Neural crest cell (in vitro differentiated cells): ENCODE results near the gene PRPF18. TPM values are rescaled to one million over a fixed set of nuclear protein-coding genes. Genes with fewer than 3 reads are reported as not detected.

Experiments used
- DNase-seq: peaks from one replicate; pipeline ENCODE4 v3.0.0; 2021; ENCODE audit warnings: low read depth, mixed read lengths, low spot score
- H3K27ac Mint-ChIP-seq: one replicate; pipeline ENCODE4 v1.8.0; 2021; ENCODE audit warnings: mild to moderate bottlenecking, mixed read lengths; ENCODE audit not compliant: unreplicated experiment
- H3K27me3 Mint-ChIP-seq: 2 replicates; pipeline ENCODE4 v1.8.0; 2021; ENCODE audit warnings: low read depth, mild to moderate bottlenecking, mixed read lengths
- H3K36me3 Mint-ChIP-seq: 2 replicates; pipeline ENCODE4 v1.8.0; 2021; ENCODE audit warnings: low read depth, mild to moderate bottlenecking, mixed read lengths
- H3K4me1 Mint-ChIP-seq: 2 replicates; pipeline ENCODE4 v1.8.0; 2021; ENCODE audit warnings: mixed read lengths
- H3K4me3 Mint-ChIP-seq: one replicate; pipeline ENCODE4 v1.8.0; 2021; ENCODE audit warnings: mild to moderate bottlenecking, mixed read lengths
- H3K9me3 Mint-ChIP-seq: 2 replicates; pipeline ENCODE4 v1.8.0; 2021; ENCODE audit warnings: mixed read lengths
- total RNA-seq: library from RNA; stranded (reverse); gene quantifications from 2 replicates; pipeline ENCODE4 v1.2.1, GENCODE V29; 2021
- TF ChIP-seq, protein P1 (sequence below): fragments of 200-600 bp; sonication (generic); conservative IDR thresholded peaks from 2 replicates; pipeline ENCODE4 v1.5.0; 2021; ENCODE audit warnings: antibody characterized with exemption, mild to moderate bottlenecking

PRPF18 gene
- total RNA-seq, 1 donor from 2014 or later: 14.6 TPM

GRCh38 chr10:13669182-13669855 is 82.6 kb downstream of the PRPF18 start:
- no peak for DNase-seq
- H3K27ac Mint-ChIP-seq: no peak overlapping the region
- H3K4me1 Mint-ChIP-seq: peaks cover 33% of the 10 kb centered on the region
- H3K4me3 Mint-ChIP-seq: no peak overlapping the region
- H3K36me3 Mint-ChIP-seq: peaks cover 36% of the 10 kb centered on the region
- H3K27me3 Mint-ChIP-seq: no peaks in the 10 kb centered on the region
- TF ChIP-seq, protein P1, sequence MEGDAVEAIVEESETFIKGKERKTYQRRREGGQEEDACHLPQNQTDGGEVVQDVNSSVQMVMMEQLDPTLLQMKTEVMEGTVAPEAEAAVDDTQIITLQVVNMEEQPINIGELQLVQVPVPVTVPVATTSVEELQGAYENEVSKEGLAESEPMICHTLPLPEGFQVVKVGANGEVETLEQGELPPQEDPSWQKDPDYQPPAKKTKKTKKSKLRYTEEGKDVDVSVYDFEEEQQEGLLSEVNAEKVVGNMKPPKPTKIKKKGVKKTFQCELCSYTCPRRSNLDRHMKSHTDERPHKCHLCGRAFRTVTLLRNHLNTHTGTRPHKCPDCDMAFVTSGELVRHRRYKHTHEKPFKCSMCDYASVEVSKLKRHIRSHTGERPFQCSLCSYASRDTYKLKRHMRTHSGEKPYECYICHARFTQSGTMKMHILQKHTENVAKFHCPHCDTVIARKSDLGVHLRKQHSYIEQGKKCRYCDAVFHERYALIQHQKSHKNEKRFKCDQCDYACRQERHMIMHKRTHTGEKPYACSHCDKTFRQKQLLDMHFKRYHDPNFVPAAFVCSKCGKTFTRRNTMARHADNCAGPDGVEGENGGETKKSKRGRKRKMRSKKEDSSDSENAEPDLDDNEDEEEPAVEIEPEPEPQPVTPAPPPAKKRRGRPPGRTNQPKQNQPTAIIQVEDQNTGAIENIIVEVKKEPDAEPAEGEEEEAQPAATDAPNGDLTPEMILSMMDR: no peak
- no peaks in the 10 kb centered on the region for H3K9me3 Mint-ChIP-seq

GRCh38 chr10:13669901-13670300 is 83.1 kb downstream of the PRPF18 start:
- TF ChIP-seq, protein P1: no peak
- Mint-ChIP-seq H3K27me3 (no peaks in the 10 kb centered on the region), H3K9me3 (no peaks in the 10 kb centered on the region), H3K4me1 (peaks cover 33% of the 10 kb centered on the region), H3K36me3 (peaks cover 40% of the 10 kb centered on the region), H3K27ac (peak overlapping the region; percentile 82), H3K4me3 (no peak overlapping the region)
- no peak for DNase-seq

- Mint-ChIP-seq H3K4me1 (peaks cover 33% of the 10 kb centered on the region), H3K36me3 (peaks cover 38% of the 10 kb centered on the region), H3K27ac (no peak overlapping the region), H3K27me3 (no peaks in the 10 kb centered on the region), H3K4me3 (no peak overlapping the region), H3K9me3 (no peaks in the 10 kb centered on the region)
- no peak for DNase-seq
- TF ChIP-seq, protein P1: no peak
These were observed 83.5 kb downstream of the PRPF18 start for GRCh38 chr10:13670311-13670710.

DNA sequence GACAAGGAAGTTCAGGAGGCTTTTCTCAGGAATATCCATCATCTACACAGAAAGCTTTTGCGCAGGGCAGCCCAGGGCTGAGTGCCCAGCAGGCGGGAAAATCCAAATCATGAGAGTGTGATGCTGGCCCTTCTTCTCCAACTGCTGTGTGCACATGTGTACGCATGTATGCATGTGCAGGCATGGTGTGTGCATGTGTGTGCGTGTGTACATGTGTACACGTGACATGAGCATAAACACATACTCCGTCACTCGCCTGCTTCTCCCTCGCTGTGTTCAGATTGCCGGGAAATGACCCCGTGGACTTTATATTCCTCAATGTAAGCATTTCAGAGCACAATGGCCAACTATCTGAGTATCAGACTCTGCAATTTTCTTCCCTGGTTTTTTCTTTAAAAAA is 85.1 kb downstream of the PRPF18 start:
- peak overlapping the region; percentile 82 for H3K27ac Mint-ChIP-seq
- no peak for DNase-seq
- H3K27me3 Mint-ChIP-seq: no peaks in the 10 kb centered on the region
- no peaks in the 10 kb centered on the region for H3K9me3 Mint-ChIP-seq
- H3K4me1 Mint-ChIP-seq: peaks cover 33% of the 10 kb centered on the region
- TF ChIP-seq, protein P1: no peak
- no peak overlapping the region for H3K4me3 Mint-ChIP-seq
- H3K36me3 Mint-ChIP-seq: peaks cover 36% of the 10 kb centered on the region

- Mint-ChIP-seq H3K4me1 (peaks cover 33% of the 10 kb centered on the region), H3K4me3 (peak overlapping the region; percentile 72), H3K27me3 (no peaks in the 10 kb centered on the region), H3K36me3 (peaks cover 38% of the 10 kb centered on the region), H3K9me3 (no peaks in the 10 kb centered on the region), H3K27ac (peak overlapping the region; percentile 82)
- no peak for DNase-seq
- TF ChIP-seq, protein P1: no peak
These were observed 85.8 kb downstream of the PRPF18 start for GRCh38 chr10:13672548-13672947.
